MV-4-11 (cell line): ENCODE measurements around the gene ATP2A1.
"Not testable (repeated sequence)": the region's sequence is repeated elsewhere in the genome, so short reads cannot be mapped to it uniquely, and the experiment has no call there.

Experiments
- DNase-seq: peaks from one replicate; lab custom pipeline; 2025; lab: John Stamatoyannopoulos, UW

The ATP2A1 gene

GRCh38 chr16:28881565-28881964 lies 3.3 kb downstream of the ATP2A1 start:
- not testable (repeated sequence) for DNase-seq

DNA sequence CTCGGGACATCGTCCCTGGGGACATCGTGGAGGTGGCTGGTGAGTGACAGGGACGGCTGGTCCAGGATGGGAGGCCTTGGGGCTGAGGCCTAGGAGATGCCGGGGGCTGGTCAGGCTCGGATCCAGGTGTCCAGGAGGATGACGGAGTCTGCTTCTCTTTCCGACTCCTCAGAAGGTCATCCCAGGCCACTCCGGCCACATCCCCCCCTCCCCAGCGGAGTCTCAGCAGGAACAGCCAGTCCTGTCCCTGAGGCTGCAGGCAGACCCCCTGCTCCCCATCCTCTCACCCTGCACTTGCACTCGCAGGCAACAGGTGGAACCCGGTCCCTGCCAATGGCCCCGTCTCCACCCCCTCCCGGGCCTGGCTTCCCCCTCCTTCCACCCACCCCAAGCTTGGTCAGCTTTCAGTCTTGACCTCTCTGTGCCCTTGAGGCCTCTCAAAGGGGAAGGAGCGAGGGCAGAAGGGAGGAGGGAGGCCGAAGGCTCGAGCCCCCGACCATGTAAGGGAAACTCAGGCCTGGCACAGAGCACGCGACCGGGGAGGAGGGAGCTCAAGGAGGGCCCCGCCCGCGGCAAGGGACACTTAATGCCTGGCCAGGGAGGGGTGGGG lies 4.4 kb downstream of the ATP2A1 start:
- DNase-seq: no peak

GRCh38 chr16:28883221-28883996 lies 5.1 kb downstream of the ATP2A1 start:
- DNase-seq: no peak

DNA sequence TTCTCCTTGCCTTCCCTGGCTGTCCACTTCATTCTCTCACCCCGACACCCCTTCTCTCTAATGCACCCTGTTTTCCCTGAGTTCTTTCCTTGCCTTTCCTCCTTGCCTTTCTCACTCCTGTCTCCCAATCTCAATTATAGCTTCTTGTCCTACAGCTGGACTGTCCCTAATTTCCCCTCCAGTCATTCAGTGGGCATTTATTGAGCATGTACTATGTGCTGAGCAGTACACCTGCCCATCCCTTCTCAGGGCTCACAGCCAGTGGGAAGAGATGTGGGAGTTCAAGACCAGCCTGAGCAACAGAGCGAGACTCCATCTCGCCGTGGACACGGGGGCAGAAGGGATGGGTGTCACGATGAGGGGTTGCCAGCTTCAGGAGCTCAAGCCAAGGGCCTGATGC lies 5.8 kb downstream of the ATP2A1 start:
- DNase-seq: no peak

DNA sequence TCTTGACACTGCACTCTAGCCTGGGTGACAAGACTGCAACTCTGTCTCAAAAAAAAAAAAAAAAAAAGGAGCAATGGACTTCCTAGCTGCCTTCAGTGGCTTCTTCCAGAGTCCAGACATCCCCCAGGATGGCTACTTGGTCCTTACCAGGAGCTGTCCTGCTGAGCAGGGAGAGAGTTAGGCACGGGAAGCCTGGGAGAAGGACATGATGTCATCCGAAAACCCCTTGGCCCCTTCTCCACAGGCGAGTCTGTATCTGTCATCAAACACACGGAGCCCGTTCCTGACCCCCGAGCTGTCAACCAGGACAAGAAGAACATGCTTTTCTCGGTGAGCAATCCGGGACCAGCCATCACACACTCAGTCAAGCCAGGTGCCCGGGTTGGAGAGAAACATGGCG lies 8.7 kb downstream of the ATP2A1 start:
- DNase-seq: no peak

DNA sequence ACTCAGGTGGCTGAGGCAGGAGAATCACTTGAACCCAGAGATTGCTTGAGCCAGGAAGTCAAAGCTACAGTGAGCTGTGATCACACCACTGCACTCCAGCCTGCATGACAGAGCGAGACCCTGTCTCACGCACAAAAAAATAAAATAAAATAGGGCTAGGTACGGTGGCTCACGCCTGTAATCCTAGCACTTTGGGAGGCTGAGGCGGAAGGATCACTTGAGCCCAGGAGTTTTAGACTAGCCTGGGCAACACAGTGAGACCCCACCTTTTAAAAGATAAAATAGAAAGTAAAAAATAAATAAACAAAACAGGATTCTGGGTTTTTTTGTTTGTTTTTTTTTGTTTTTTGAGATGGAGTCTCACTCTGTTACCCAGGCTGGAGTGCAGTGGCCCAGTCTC lies 12.1 kb downstream of the ATP2A1 start:
- DNase-seq: not testable (repeated sequence)

GRCh38 chr16:28891964-28892890 lies 13.9 kb downstream of the ATP2A1 start:
- DNase-seq: no peak

GRCh38 chr16:28893291-28893690 lies 15.0 kb downstream of the ATP2A1 start:
- DNase-seq: no peak

GRCh38 chr16:28895609-28896008 lies 17.3 kb downstream of the ATP2A1 start:
- no peak for DNase-seq

DNA sequence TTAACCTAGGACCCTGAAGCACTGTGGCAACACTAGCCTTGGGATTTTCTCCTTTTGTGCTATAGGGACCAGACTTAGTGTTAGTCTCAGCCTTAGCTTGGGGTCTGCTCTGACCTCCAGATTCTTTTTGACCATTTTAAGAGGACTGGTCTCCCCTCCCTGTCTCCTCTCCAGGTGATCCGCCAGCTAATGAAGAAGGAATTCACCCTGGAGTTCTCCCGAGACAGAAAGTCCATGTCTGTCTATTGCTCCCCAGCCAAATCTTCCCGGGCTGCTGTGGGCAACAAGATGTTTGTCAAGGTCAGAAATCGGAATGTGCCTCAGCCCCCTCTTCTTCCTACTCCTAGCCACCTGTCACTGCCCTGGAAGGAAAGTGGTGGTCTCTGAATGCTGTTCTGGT lies 19.5 kb downstream of the ATP2A1 start:
- DNase-seq: no peak

DNA sequence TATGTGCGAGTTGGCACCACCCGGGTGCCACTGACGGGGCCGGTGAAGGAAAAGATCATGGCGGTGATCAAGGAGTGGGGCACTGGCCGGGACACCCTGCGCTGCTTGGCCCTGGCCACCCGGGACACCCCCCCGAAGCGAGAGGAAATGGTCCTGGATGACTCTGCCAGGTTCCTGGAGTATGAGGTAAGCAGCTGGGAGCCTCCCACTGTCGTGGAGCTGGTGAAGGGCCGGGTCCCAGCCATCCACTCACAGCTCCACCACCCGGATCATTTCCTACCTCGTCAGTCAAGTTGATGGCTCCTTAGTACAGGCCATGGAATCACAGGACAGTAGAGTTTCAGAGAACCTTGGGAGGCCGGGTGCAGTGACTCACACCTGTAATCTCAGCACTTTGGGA lies 20.0 kb downstream of the ATP2A1 start:
- no peak for DNase-seq

- DNase-seq: no peak
These were observed 20.7 kb downstream of the ATP2A1 start for GRCh38 chr16:28898942-28899341.

DNA sequence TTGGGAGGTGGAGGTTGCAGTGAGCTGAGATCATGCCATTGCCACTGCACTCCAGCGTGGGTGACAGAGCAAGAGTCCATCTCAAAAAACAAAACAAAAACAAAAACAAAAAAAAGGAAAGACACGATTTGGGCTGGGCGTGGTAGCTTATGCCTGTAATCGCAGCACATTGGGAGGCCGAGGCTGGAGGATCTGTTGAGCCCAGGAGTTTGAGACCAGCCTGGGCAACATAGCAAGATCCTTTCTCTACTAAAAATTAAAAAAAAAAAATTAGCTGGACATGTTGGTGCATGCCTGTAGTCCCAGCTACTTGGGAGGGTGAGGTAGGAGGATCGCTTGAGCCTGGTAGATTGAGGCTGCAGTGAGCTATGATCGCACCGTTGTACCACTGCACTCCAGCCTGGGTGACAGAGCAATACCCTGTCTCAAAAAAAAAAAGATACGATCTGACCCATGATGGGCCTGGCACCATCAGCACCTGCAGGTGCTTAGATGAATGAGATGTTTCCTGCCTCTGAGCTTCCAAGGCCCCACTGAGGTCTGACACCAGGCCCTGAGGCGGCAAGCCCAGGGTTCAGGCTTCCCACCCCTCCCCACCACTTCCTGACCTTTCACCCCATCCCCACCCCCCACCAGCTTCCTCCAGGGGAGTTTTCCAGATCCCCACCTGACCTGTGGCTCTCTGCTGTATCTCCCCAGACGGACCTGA lies 21.7 kb downstream of the ATP2A1 start:
- DNase-seq: no peak

GRCh38 chr16:28900601-28901000 lies 22.3 kb downstream of the ATP2A1 start:
- no peak for DNase-seq

DNA sequence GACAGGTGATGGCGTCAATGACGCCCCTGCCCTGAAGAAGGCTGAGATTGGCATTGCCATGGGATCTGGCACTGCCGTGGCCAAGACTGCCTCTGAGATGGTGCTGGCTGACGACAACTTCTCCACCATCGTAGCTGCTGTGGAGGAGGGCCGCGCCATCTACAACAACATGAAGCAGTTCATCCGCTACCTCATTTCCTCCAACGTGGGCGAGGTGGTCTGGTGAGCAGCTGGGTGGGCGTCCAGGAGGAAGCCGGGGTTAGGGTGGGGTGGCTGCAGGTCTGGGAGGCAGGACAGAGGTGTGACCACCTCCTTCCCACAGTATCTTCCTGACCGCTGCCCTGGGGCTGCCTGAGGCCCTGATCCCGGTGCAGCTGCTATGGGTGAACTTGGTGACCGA lies 23.6 kb downstream of the ATP2A1 start:
- DNase-seq: no peak

DNA sequence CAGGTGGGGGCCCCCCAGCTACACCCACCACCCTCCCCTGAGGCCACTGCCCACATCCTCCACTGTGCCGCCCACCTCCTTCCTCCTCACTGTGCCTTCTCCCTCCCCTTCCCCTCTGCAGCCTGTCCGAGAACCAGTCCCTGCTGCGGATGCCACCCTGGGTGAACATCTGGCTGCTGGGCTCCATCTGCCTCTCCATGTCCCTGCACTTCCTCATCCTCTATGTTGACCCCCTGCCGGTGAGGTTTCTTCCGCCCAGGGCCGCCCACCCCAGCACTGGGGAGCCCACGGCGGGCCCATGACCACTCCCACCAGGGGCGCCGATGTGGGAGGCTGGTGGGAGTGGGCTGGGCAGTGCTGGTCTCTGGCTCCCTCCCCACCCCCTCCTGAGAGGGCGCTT lies 24.6 kb downstream of the ATP2A1 start:
- DNase-seq: no peak

GRCh38 chr16:28903344-28904042 lies 25.2 kb downstream of the ATP2A1 start:
- no peak for DNase-seq

DNA sequence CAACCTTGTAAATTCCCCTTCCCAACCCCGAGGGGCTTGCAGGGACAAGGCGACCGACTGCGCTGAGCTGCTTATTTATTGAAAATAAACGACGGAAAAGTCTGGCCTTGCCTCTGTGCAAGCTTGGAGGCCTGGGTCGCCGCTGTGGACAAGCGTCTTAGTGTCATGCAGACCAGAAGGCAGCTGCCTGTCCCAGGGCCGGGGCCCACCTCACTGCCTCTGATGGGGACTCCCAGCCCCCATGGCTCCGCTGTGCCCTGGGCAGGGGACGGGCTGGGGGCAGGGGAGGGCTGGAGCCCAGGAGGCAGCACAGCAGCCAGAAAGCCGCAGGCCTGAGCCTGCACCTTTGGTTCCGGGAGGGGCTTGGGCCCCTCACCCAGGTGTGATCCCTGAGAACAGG lies 26.1 kb downstream of the ATP2A1 start:
- DNase-seq: no peak

- DNase-seq: no peak
These were observed 26.5 kb downstream of the ATP2A1 start for GRCh38 chr16:28904828-28905227.

GRCh38 chr16:28905229-28905754 lies 27.0 kb downstream of the ATP2A1 start:
- DNase-seq: no peak

- DNase-seq: no peak
These were observed 27.6 kb downstream of the ATP2A1 start for GRCh38 chr16:28905800-28906372.
